ENCODE measurements around the gene TCEAL8.

- TF ChIP-seq EZH2phosphoT487 (IDR thresholded peaks at IDR 0.05; ENCODE audit: insufficient read depth, low read depth) (no peak), EZH2 (IDR thresholded peaks at IDR 0.05; ENCODE audit: insufficient read depth, poor library complexity, severe bottlenecking) (no peak)
These were observed 19.3 kb upstream of the TCEAL8 start for GRCh38 chrX:103274284-103274683.
